Skeletal muscle tissue (tissue), 4 donors: Measurements from ENCODE around the gene SDR42E1. TPM values are rescaled to one million over a fixed set of nuclear protein-coding genes. Genes with fewer than 3 reads are reported as not detected.

Source experiments
- H3K27ac ChIP-seq: one replicate; pipeline ENCODE4 v1.7.0; 2013; ENCODE audit warnings: mild to moderate bottlenecking, low read depth, low read length, inconsistent platforms
- H3K27me3 ChIP-seq, 3 donors: one replicate each; pipeline ENCODE4 v1.7.0; 2013; ENCODE audit warnings: low read length in 3 of 3; ENCODE audit not compliant: control insufficient read depth in 3 of 3, insufficient read depth in 3 of 3
- H3K36me3 ChIP-seq, 3 donors: one replicate each; pipeline ENCODE4 v1.7.0; 2013; ENCODE audit warnings: low read length in 3 of 3; ENCODE audit not compliant: control insufficient read depth in 3 of 3, insufficient read depth in 3 of 3
- H3K4me1 ChIP-seq, 3 donors: one replicate each; pipeline ENCODE4 v1.7.0; 2013; ENCODE audit warnings: low read length in 3 of 3, mild to moderate bottlenecking in 3 of 3; ENCODE audit not compliant: control insufficient read depth in 3 of 3, insufficient read depth in 3 of 3
- H3K4me3 ChIP-seq, 3 donors: one replicate each; pipeline ENCODE4 v1.7.0; 2013; ENCODE audit warnings: low read length in 3 of 3
- H3K9ac ChIP-seq, 3 donors: one replicate each; pipeline ENCODE4 v1.7.0; 2013; ENCODE audit warnings: low read length in 3 of 3, mild to moderate bottlenecking in 3 of 3, moderate library complexity in 2 of 3, low read depth in 1 of 3
- H3K9me3 ChIP-seq, 3 donors: one replicate each; pipeline ENCODE4 v1.7.0; 2013; ENCODE audit warnings: low read length in 3 of 3; ENCODE audit not compliant: control insufficient read depth in 3 of 3
- total RNA-seq: library from RNA; depleted of rRNA; stranded (reverse); fragments of >200 nt; gene quantifications from one replicate; pipeline ENCODE4 v1.2.3, GENCODE V29; 2014
- donor health status: Osteomylitis.

The SDR42E1 gene
- total RNA-seq, 1 donor from 2014 or later = 0.52 TPM

DNA sequence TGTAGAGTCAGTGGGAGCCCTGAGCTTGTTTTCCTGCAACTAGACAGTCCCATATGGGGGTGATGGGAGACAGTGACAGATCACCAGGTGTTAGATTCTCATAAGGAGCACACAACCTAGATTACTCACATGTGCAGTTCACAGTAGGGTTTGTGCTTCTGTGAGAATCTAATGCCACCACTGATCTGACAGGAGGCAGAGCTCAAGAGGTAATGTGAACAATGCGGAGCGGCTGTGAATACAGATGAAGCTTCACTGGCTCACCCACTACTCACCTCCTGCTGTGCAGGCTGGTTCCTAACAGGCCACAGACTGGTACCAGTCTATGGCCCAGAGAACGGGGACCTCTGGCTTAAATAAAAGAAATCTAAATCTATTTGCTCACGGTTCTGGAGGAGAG lies 13.6 kb upstream of the SDR42E1 start:
- no peak overlapping the region for H3K9ac ChIP-seq
- H3K4me3 ChIP-seq = no peak overlapping the region
- H3K27me3 ChIP-seq = peaks cover 0 to 6% (median 0%) of the 10 kb centered on the region in 3 donors
- H3K36me3 ChIP-seq = no peaks in the 10 kb centered on the region
- H3K4me1 ChIP-seq = no peaks in the 10 kb centered on the region
- H3K9me3 ChIP-seq = no peaks in the 10 kb centered on the region
- H3K27ac ChIP-seq = no peak overlapping the region

- no peak overlapping the region for H3K27ac ChIP-seq
These were observed 13.0 kb upstream of the SDR42E1 start for GRCh38 chr16:82024316-82024715.

GRCh38 chr16:82023206-82023605 lies 11.9 kb upstream of the SDR42E1 start:
- Histone ChIP-seq H3K4me1 (no peaks in the 10 kb centered on the region), H3K27ac (no peak overlapping the region), H3K9ac (no peak overlapping the region), H3K4me3 (no peak overlapping the region), H3K27me3 (peaks cover 0 to 6% (median 0%) of the 10 kb centered on the region in 3 donors), H3K36me3 (no peaks in the 10 kb centered on the region), H3K9me3 (no peaks in the 10 kb centered on the region)

More at GRCh38 chr16:82024316-82024715, 13.0 kb upstream of the SDR42E1 start:
- Histone ChIP-seq H3K27me3 (peaks cover 0 to 6% (median 0%) of the 10 kb centered on the region in 3 donors), H3K4me3 (no peak overlapping the region), H3K36me3 (no peaks in the 10 kb centered on the region), H3K4me1 (no peaks in the 10 kb centered on the region), H3K9me3 (no peaks in the 10 kb centered on the region), H3K9ac (no peak overlapping the region)

DNA sequence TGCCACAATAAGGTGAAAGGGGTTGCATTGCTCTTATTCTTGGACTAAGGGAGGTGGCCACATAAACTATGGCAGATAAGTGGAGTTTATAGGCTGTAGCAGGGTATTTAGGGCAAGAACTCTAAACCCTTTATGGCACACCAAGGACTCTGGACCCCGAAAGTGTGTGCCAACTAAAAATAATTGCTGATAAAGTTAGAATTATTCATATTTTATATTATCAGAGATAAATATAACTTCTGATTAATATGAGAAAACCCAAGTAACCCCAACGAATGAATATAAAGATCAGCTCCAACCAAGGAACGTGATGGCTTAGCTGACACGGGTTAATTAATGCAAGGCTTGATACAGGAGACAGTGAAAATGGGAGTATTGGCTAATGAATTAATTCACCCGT lies 8.8 kb upstream of the SDR42E1 start:
- peaks cover 0 to 6% (median 0%) of the 10 kb centered on the region in 3 donors for H3K27me3 ChIP-seq
- no peak overlapping the region for H3K27ac ChIP-seq
- peaks cover 0 to 2% (median 0%) of the 10 kb centered on the region in 3 donors for H3K9me3 ChIP-seq
- no peaks in the 10 kb centered on the region for H3K4me1 ChIP-seq
- no peak overlapping the region for H3K9ac ChIP-seq
- H3K36me3 ChIP-seq = no peaks in the 10 kb centered on the region
- no peak overlapping the region for H3K4me3 ChIP-seq

- H3K9ac ChIP-seq = no peak overlapping the region
- H3K4me1 ChIP-seq = no peaks in the 10 kb centered on the region
- H3K27me3 ChIP-seq = peaks cover 0 to 6% (median 0%) of the 10 kb centered on the region in 3 donors
- no peak overlapping the region for H3K4me3 ChIP-seq
- no peak overlapping the region for H3K27ac ChIP-seq
- H3K36me3 ChIP-seq = no peaks in the 10 kb centered on the region
- H3K9me3 ChIP-seq = peaks cover 0 to 7% (median 4%) of the 10 kb centered on the region in 3 donors
These were observed 8.3 kb upstream of the SDR42E1 start for GRCh38 chr16:82019535-82019934.

DNA sequence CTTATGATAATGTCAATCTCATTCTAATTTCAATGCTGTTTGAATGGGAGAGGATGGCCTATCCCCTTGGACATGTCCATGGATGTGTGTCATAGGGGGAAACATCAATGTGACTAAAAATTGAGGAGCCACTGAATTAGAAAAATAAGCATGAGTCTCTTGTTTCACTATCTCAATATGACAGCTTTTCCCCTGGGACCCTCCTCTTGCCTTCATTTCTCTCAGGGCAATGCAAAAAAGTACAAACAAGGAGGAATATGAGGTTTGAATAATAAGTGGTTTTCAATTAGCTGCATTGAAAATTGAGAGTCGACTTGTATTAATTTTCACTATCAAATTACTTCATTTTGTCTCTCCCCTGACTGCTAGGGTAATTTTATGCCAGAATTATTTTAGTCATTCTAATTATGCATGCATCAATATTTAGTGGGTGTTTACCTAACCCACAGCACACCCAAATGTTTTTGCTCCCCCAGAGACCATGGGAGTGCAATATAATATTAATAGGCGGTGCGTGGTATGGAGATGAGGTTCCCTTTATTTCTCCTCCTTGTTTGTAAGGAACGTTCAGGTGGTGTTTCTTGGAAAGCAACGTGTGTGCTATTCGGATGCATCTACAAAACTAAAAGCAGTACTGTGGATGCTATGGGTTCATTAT lies 6.8 kb upstream of the SDR42E1 start:
- H3K4me1 ChIP-seq = no peaks in the 10 kb centered on the region
- no peaks in the 10 kb centered on the region for H3K36me3 ChIP-seq
- no peaks in the 10 kb centered on the region for H3K27me3 ChIP-seq
- peaks cover 0 to 7% (median 4%) of the 10 kb centered on the region in 3 donors for H3K9me3 ChIP-seq
- H3K27ac ChIP-seq = no peak overlapping the region
- no peak overlapping the region for H3K4me3 ChIP-seq
- no peak overlapping the region for H3K9ac ChIP-seq

DNA sequence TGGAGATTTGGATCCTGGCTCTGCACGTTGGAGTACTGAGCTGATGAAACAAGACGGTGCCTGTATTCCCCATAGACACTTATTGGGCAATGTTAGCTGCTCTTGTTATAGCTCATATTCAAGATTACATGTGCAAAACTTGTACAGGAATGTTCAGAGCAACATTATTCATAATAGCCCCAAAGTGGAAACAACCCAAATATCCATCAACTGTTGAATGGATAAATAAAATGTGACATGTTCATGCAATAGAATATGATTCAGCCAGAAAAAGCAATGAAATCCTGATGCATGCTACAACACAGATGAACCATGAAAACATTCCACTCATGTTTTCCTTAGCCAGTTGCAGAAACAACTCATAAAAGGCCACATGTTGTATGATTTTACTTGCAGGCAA lies 5.7 kb upstream of the SDR42E1 start:
- Histone ChIP-seq H3K9me3 (peaks cover 0 to 7% (median 4%) of the 10 kb centered on the region in 3 donors), H3K4me1 (no peaks in the 10 kb centered on the region), H3K27me3 (no peaks in the 10 kb centered on the region), H3K27ac (no peak overlapping the region), H3K9ac (no peak overlapping the region), H3K4me3 (no peak overlapping the region), H3K36me3 (no peaks in the 10 kb centered on the region)

GRCh38 chr16:82016263-82016662 lies 5.0 kb upstream of the SDR42E1 start:
- Histone ChIP-seq H3K9ac (no peak overlapping the region), H3K27me3 (peaks cover 0 to 4% (median 3%) of the 10 kb centered on the region in 3 donors), H3K4me1 (no peaks in the 10 kb centered on the region), H3K4me3 (no peak overlapping the region), H3K9me3 (peaks cover 0 to 7% (median 4%) of the 10 kb centered on the region in 3 donors), H3K27ac (no peak overlapping the region), H3K36me3 (no peaks in the 10 kb centered on the region)

DNA sequence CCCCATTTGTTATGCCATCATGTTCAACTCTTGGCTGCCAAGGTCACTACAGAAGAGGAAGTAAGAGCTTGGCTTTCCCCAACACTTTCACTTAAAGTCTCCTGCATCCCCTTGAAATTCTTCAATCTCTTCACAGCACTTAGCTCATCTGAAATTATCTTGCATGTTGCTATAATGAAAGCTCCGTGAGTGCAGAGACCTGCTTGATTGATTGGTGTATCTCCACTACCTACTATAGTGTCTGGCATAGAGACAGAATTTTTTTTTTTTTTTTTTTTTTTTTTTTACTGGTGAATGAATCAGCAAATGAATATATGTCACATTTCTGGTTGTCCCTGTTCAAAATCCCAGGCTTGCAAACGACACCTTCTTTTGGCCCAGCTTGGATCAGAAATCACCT lies 1.9 kb upstream of the SDR42E1 start:
- H3K27me3 ChIP-seq = peaks cover 0 to 7% (median 5%) of the 10 kb centered on the region in 3 donors
- H3K27ac ChIP-seq = no peak overlapping the region
- H3K9me3 ChIP-seq = peaks cover 0 to 7% (median 4%) of the 10 kb centered on the region in 3 donors
- H3K4me1 ChIP-seq = no peaks in the 10 kb centered on the region
- H3K9ac ChIP-seq = no peak overlapping the region
- H3K36me3 ChIP-seq = no peaks in the 10 kb centered on the region
- H3K4me3 ChIP-seq = no peak overlapping the region

DNA sequence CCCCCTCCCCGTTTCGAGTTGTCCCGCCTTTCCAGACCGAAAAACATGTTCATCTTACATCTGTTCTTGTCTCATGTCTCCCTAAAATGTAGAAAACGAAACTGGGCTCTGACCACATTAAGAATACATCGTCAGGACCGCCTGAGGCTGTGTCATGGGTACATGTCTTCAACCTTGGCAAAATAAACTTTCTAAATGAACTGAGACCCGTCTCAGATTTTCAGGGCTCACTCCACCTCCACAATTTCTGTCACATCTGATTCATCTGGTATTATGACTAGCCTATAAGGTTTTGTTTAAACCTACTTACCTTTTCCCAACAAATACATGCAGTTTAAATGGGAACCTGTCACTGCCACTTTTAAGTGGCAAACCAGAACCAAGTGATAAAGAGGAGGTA lies 621 bp downstream of the SDR42E1 start:
- H3K9ac ChIP-seq = no peak overlapping the region
- no peaks in the 10 kb centered on the region for H3K36me3 ChIP-seq
- H3K4me3 ChIP-seq = no peak overlapping the region
- peaks cover 0 to 7% (median 4%) of the 10 kb centered on the region in 3 donors for H3K9me3 ChIP-seq
- peaks cover 0 to 7% (median 5%) of the 10 kb centered on the region in 3 donors for H3K27me3 ChIP-seq
- no peaks in the 10 kb centered on the region for H3K4me1 ChIP-seq
- H3K27ac ChIP-seq = no peak overlapping the region
